H9 (cell line): Measurements from ENCODE around the gene DCHS1. TPM values are rescaled to one million over a fixed set of nuclear protein-coding genes. Genes with fewer than 3 reads are reported as not detected.

Experiments
- DNase-seq: peaks from one replicate; pipeline ENCODE4 v3.0.0-alpha.2; 2017
- H2AFZ ChIP-seq: one replicate; pipeline ENCODE4 v1.6.1; 2013; ENCODE audit warnings: mild to moderate bottlenecking, low read length, control low read depth, moderate library complexity
- H2AK5ac ChIP-seq: 2 replicates; pipeline ENCODE4 v1.6.1; 2013; ENCODE audit warnings: low read length, control low read depth, mixed read lengths; ENCODE audit not compliant: insufficient read length
- H2BK120ac ChIP-seq: one replicate; pipeline ENCODE4 v1.6.1; 2013; ENCODE audit warnings: low read depth, mild to moderate bottlenecking, low read length, control low read depth, inconsistent platforms; ENCODE audit not compliant: poor library complexity, severe bottlenecking
- H2BK12ac ChIP-seq: 2 replicates; pipeline ENCODE4 v1.6.1; 2013; ENCODE audit warnings: low read length, control low read depth, mixed read lengths, low read depth; ENCODE audit not compliant: insufficient read length
- H2BK15ac ChIP-seq: 2 replicates; pipeline ENCODE4 v1.6.1; 2013; ENCODE audit warnings: low read depth, low read length, control low read depth
- H2BK20ac ChIP-seq: one replicate; pipeline ENCODE4 v1.6.1; 2013; ENCODE audit warnings: low read depth, mild to moderate bottlenecking, low read length, control low read depth, inconsistent platforms; ENCODE audit not compliant: poor library complexity, severe bottlenecking
- H2BK5ac ChIP-seq: 2 replicates; pipeline ENCODE4 v1.6.1; 2013; ENCODE audit warnings: low read length, control low read depth, mixed read lengths; ENCODE audit not compliant: insufficient read length
- H3K14ac ChIP-seq: 2 replicates; pipeline ENCODE4 v1.6.1; 2013; ENCODE audit warnings: low read length, control low read depth; ENCODE audit not compliant: insufficient read depth
- H3K18ac ChIP-seq: 2 replicates; pipeline ENCODE4 v1.6.1; 2013; ENCODE audit warnings: low read depth, mild to moderate bottlenecking, mixed read lengths, low read length, control low read depth; ENCODE audit not compliant: insufficient read length
- H3K23ac ChIP-seq: 2 replicates; pipeline ENCODE4 v1.6.1; 2013; ENCODE audit warnings: low read length, control low read depth, mixed read lengths, low read depth; ENCODE audit not compliant: insufficient read length
- H3K23me2 ChIP-seq: 2 replicates; pipeline ENCODE4 v1.6.1; 2013; ENCODE audit warnings: low read depth, mild to moderate bottlenecking, mixed read lengths, low read length, control low read depth; ENCODE audit not compliant: insufficient read length, poor library complexity, severe bottlenecking
- H3K27ac ChIP-seq: 2 replicates; pipeline ENCODE4 v1.5.1; 2013; ENCODE audit warnings: low read length, control low read depth, mixed read lengths, low read depth; ENCODE audit not compliant: insufficient read length
- H3K27me3 ChIP-seq: 2 replicates; pipeline ENCODE4 v1.6.1; 2013; ENCODE audit warnings: low read length, control low read depth, inconsistent platforms; ENCODE audit not compliant: insufficient read depth
- H3K4ac ChIP-seq: 2 replicates; pipeline ENCODE4 v1.6.1; 2013; ENCODE audit warnings: low read depth, mild to moderate bottlenecking, control low read depth, inconsistent platforms, low read length, moderate library complexity
- H3K4me1 ChIP-seq: 2 replicates; pipeline ENCODE4 v1.6.1; 2013; ENCODE audit warnings: low read length, control low read depth, inconsistent platforms; ENCODE audit not compliant: insufficient read depth
- H3K4me2 ChIP-seq: 2 replicates; pipeline ENCODE4 v1.6.1; 2013; ENCODE audit warnings: low read length, control low read depth, mixed read lengths; ENCODE audit not compliant: insufficient read length, insufficient read depth
- H3K56ac ChIP-seq: 2 replicates; pipeline ENCODE4 v1.6.1; 2013; ENCODE audit warnings: low read depth, mild to moderate bottlenecking, mixed read lengths, low read length, control low read depth; ENCODE audit not compliant: insufficient read length
- H3K79me1 ChIP-seq: 2 replicates; pipeline ENCODE4 v1.6.1; 2013; ENCODE audit warnings: low read depth, mild to moderate bottlenecking, moderate library complexity, low read length, control low read depth, inconsistent platforms; ENCODE audit not compliant: insufficient read depth, poor library complexity, severe bottlenecking
- H3K79me2 ChIP-seq: 2 replicates; pipeline ENCODE4 v1.6.1; 2013; ENCODE audit warnings: low read length, control low read depth, inconsistent platforms; ENCODE audit not compliant: insufficient read depth
- H3K9ac ChIP-seq: 2 replicates; pipeline ENCODE4 v1.6.1; 2013; ENCODE audit warnings: low read length, control low read depth, mixed read lengths; ENCODE audit not compliant: insufficient read length; ENCODE audit errors: extremely low read depth
- H3K9me3 ChIP-seq: one replicate; pipeline ENCODE4 v1.6.1; 2013; ENCODE audit warnings: low read depth, low read length, inconsistent platforms; ENCODE audit not compliant: control insufficient read depth
- H3T11ph ChIP-seq: one replicate; pipeline ENCODE4 v1.6.1; 2013; ENCODE audit warnings: mild to moderate bottlenecking, low read length, control low read depth, inconsistent platforms
- H4K20me1 ChIP-seq: one replicate; pipeline ENCODE4 v1.6.1; 2013; ENCODE audit not compliant: control insufficient read depth, insufficient read length, insufficient read depth
- H4K5ac ChIP-seq: 2 replicates; pipeline ENCODE4 v1.6.1; 2013; ENCODE audit warnings: low read depth, mild to moderate bottlenecking, mixed read lengths, low read length, control low read depth; ENCODE audit not compliant: insufficient read length
- H4K8ac ChIP-seq: replicated peaks from 2 replicates; pipeline ENCODE4 v1.6.1; 2013; ENCODE audit warnings: low read length, control low read depth, mixed read lengths, low read depth; ENCODE audit not compliant: insufficient read length
- H4K91ac ChIP-seq: 2 replicates; pipeline ENCODE4 v1.6.1; 2013; ENCODE audit warnings: low read depth, mild to moderate bottlenecking, moderate library complexity, mixed read lengths, low read length, control low read depth; ENCODE audit not compliant: insufficient read length
- H3K27ac Mint-ChIP-seq, 3 experiments: 2 replicates in 2 of 3; 3 replicates in 1 of 3; pipeline ENCODE4 v1.8.0; 2020 to 2021; ENCODE audit warnings: mixed read lengths in 3 of 3, mild to moderate bottlenecking in 1 of 3, moderate library complexity in 1 of 3
- H3K27me3 Mint-ChIP-seq: 2 replicates; pipeline ENCODE4 v1.8.0; 2021; ENCODE audit warnings: low read depth, mild to moderate bottlenecking, moderate library complexity, mixed read lengths
- H3K36me3 Mint-ChIP-seq, 3 experiments: 2 replicates in 2 of 3; 3 replicates in 1 of 3; pipeline ENCODE4 v1.8.0; 2020 to 2021; ENCODE audit warnings: low read depth in 3 of 3, mixed read lengths in 3 of 3; ENCODE audit not compliant: insufficient read depth in 1 of 3
- H3K4me1 Mint-ChIP-seq, 2 experiments: 2 replicates each; pipeline ENCODE4 v1.8.0; 2020; ENCODE audit warnings: mixed read lengths in 2 of 2
- H3K4me3 Mint-ChIP-seq, 2 experiments: 2 replicates in 1 of 2; 3 replicates in 1 of 2; pipeline ENCODE4 v1.8.0; 2020 to 2021; ENCODE audit warnings: mild to moderate bottlenecking in 2 of 2, mixed read lengths in 2 of 2, moderate library complexity in 1 of 2
- H3K9me3 Mint-ChIP-seq, 2 experiments: 2 replicates in 1 of 2; 3 replicates in 1 of 2; pipeline ENCODE4 v1.8.0; 2020; ENCODE audit warnings: mild to moderate bottlenecking in 2 of 2, mixed read lengths in 2 of 2, moderate library complexity in 1 of 2
- WGBS: extraction: QIAGEN DNeasy Blood & Tissue Kit; methylation state at CpG from one replicate; pipeline ENCODE4 v1.1.7; 2013; ENCODE audit warnings: missing lambda C conversion rate, low lambda C conversion rate, mixed read lengths; ENCODE audit not compliant: insufficient read length; ENCODE audit errors: extremely low coverage; 5-methylcytosine and 5-hydroxymethylcytosine counted together
- total RNA-seq: library from RNA; stranded (reverse); gene quantifications from 2 replicates; pipeline ENCODE4 v1.2.1, GENCODE V29; 2021
- TF ChIP-seq, protein P1 (sequence below): fragments of 200-600 bp; sonication (generic); conservative IDR thresholded peaks from 3 replicates; pipeline ENCODE4 v1.8.0; 2021; ENCODE audit warnings: antibody characterized with exemption, mild to moderate bottlenecking

Gene DCHS1
- total RNA-seq, 1 experiment from 2014 or later, result 12.5 TPM

DNA sequence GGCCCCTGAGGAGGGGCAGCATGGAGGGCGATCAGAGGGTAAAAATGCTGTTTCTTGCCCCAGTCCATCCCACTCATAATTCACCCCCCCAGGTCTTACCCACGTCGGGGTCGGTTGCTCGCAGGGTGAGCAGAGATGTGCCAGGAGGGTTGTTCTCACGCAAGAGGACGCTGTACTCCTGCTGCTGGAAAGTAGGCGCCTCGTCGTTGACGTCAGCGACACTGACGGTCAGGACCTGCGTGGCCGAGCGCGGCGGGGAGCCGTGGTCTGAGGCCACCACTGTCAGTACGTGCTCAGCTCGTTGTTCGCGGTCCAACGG, 26.1 kb downstream of the DCHS1 start:
- peaks cover 3% of the 10 kb centered on the region in 2 experiments; a peak in 2 of 4 replicates for H3K4me1 Mint-ChIP-seq
- H3K4me3 Mint-ChIP-seq, result peak overlapping the region; percentile 48 to 71
- Histone ChIP-seq H3K23me2 (peaks cover 9% of the 10 kb centered on the region), H3K79me1 (no peaks in the 10 kb centered on the region), H3K14ac (no peak overlapping the region), H3T11ph (no peak overlapping the region), H3K27ac (no peak overlapping the region), H3K56ac (no peak overlapping the region), H4K5ac (no peak overlapping the region), H3K79me2 (no peaks in the 10 kb centered on the region), H3K4me1 (no peaks in the 10 kb centered on the region), H3K4me2 (no peak overlapping the region), H2BK20ac (no peak overlapping the region), H3K9ac (no peak overlapping the region), H2BK12ac (no peak overlapping the region), H3K27me3 (peaks cover 18% of the 10 kb centered on the region; the same call in 1 of the 2 replicates), H4K8ac (no peak overlapping the region), H3K4ac (no peak overlapping the region), H3K9me3 (no peaks in the 10 kb centered on the region), H2BK5ac (no peak overlapping the region), H3K18ac (no peak overlapping the region), H2BK15ac (no peak overlapping the region), H2BK120ac (no peak overlapping the region), H4K91ac (no peak overlapping the region), H4K20me1 (no peaks in the 10 kb centered on the region), H2AFZ (no peak overlapping the region), H2AK5ac (no peak overlapping the region), H3K23ac (no peak overlapping the region)
- DNase-seq, result no peak
- H3K27ac Mint-ChIP-seq, result no peak overlapping the region
- no peaks in the 10 kb centered on the region for H3K9me3 Mint-ChIP-seq
- no CpG with 5 or more reads among the region's 24 CpGs for WGBS
- TF ChIP-seq, protein P1, sequence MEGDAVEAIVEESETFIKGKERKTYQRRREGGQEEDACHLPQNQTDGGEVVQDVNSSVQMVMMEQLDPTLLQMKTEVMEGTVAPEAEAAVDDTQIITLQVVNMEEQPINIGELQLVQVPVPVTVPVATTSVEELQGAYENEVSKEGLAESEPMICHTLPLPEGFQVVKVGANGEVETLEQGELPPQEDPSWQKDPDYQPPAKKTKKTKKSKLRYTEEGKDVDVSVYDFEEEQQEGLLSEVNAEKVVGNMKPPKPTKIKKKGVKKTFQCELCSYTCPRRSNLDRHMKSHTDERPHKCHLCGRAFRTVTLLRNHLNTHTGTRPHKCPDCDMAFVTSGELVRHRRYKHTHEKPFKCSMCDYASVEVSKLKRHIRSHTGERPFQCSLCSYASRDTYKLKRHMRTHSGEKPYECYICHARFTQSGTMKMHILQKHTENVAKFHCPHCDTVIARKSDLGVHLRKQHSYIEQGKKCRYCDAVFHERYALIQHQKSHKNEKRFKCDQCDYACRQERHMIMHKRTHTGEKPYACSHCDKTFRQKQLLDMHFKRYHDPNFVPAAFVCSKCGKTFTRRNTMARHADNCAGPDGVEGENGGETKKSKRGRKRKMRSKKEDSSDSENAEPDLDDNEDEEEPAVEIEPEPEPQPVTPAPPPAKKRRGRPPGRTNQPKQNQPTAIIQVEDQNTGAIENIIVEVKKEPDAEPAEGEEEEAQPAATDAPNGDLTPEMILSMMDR, result no peak
- H3K27me3 Mint-ChIP-seq, result peaks cover 49% of the 10 kb centered on the region
- peaks cover 2 to 32% (median 17%) of the 10 kb centered on the region in 3 experiments for H3K36me3 Mint-ChIP-seq
